Spleen (tissue), 11 donors: Measurements from ENCODE around the gene PEX5L. TPM values are rescaled to one million over a fixed set of nuclear protein-coding genes. Genes with fewer than 3 reads are reported as not detected.

Source experiments
- DNase-seq: peaks from one replicate; pipeline ENCODE4 v3.0.0-alpha.2; 2020
- H3K27ac ChIP-seq, 8 donors: fragments of 200-600 bp; sonication (generic) in 7 of 8; 1 replicate in 4 of 8; 2 replicates in 4 of 8; pipeline versions ENCODE4 v1.5.0 to v1.8.0; 2016 to 2021; ENCODE audit warnings: inconsistent platforms in 4 of 8, mild to moderate bottlenecking in 4 of 8, moderate library complexity in 1 of 8
- H3K27me3 ChIP-seq, 7 donors: fragments of 200-600 bp; sonication (generic) in 6 of 7; replicated peaks in 1 of 7; 1 replicate in 4 of 7; 2 replicates in 3 of 7; pipeline versions ENCODE4 v1.5.0 to v1.8.0; 2016 to 2021; ENCODE audit warnings: inconsistent platforms in 3 of 7, mild to moderate bottlenecking in 1 of 7
- H3K36me3 ChIP-seq, 6 donors: fragments of 200-600 bp; sonication (generic) in 5 of 6; 1 replicate in 4 of 6; 2 replicates in 2 of 6; pipeline versions ENCODE4 v1.5.0 to v1.8.0; 2016 to 2021; ENCODE audit warnings: inconsistent platforms in 2 of 6
- H3K4me1 ChIP-seq, 6 donors: fragments of 200-600 bp; sonication (generic) in 5 of 6; 1 replicate in 3 of 6; 2 replicates in 3 of 6; pipeline versions ENCODE4 v1.5.0 to v1.8.0; 2016 to 2021; ENCODE audit warnings: inconsistent platforms in 3 of 6
- H3K4me3 ChIP-seq, 8 donors: fragments of 200-600 bp; sonication (generic) in 7 of 8; 1 replicate in 4 of 8; 2 replicates in 4 of 8; pipeline versions ENCODE4 v1.5.0 to v1.8.0; 2016 to 2021; ENCODE audit warnings: inconsistent platforms in 4 of 8, mild to moderate bottlenecking in 4 of 8, moderate library complexity in 2 of 8
- H3K9me3 ChIP-seq, 8 donors: fragments of 200-600 bp; sonication (generic) in 7 of 8; 1 replicate in 4 of 8; 2 replicates in 4 of 8; pipeline versions ENCODE4 v1.5.0 to v1.8.0; 2016 to 2021; ENCODE audit warnings: inconsistent platforms in 4 of 8
- POLR2A ChIP-seq, 3 donors: fragments of 450-650 bp; IDR thresholded peaks; one replicate each; pipeline ENCODE4 v1.5.1; 2017; ENCODE audit warnings: antibody characterized with exemption in 3 of 3, mild to moderate bottlenecking in 1 of 3
- POLR2AphosphoS5 ChIP-seq, 3 donors: sonication (generic); formaldehyde crosslinking; IDR thresholded peaks; one replicate each; pipeline ENCODE4 v1.5.1; 2017; ENCODE audit warnings: antibody characterized with exemption in 3 of 3
- WGBS, 5 donors: extraction: QIAGEN DNeasy Blood & Tissue Kit in 3 of 5; methylation state at CpG; one replicate each; pipeline versions ENCODE4 v1.1.5 to v1.1.7; 2013 to 2018; 5-methylcytosine and 5-hydroxymethylcytosine counted together
- intact Hi-C: fragments of 100-400 bp; cut with DNase I; formaldehyde crosslinking; loops from one replicate; pipeline ENCODE4 v1.15.0; 2023; ENCODE audit warnings: low total_unique reads
- polyA plus RNA-seq, 3 donors: library from polyadenylated mRNA; stranded (reverse); fragments of 200-250 nt; gene quantifications; one replicate each; pipeline ENCODE4 v1.2.1, GENCODE V29; 2013
- total RNA-seq, 7 donors: library from RNA; depleted of rRNA in 3 of 7; stranded (reverse); fragments of >200 nt in 3 of 7; fragmentation: NEBNext Ultra II Directional in 4 of 7; extraction: Animal tissue kit (Norgen Biotek cat#: 25700) in 4 of 7; gene quantifications; one replicate each; pipeline versions ENCODE4 v1.1.0 to v1.2.1, GENCODE V29; 2016 to 2021
- TF ChIP-seq, protein P1 (sequence below), 11 experiments: fragments of 200-600 bp in 7 of 11; fragments of 450-650 bp in 4 of 11; sonication (generic) in 4 of 11; IDR thresholded peaks in 8 of 11; conservative IDR thresholded peaks in 3 of 11; 1 replicate in 7 of 11; 2 replicates in 4 of 11; pipeline versions ENCODE4 v1.4.0 to v1.8.0; 2016 to 2021; ENCODE audit warnings: antibody characterized with exemption in 11 of 11, inconsistent platforms in 4 of 11, mild to moderate bottlenecking in 1 of 11
- donor health status: healthy with polysubstance abuse.
- donor health status: DM: no; HTN: no; CAD: no; lungs with moderate emphysema.
- donor health status: DM: no; HTN: no; CAD: no.
- donor health status: Bipolar disorder and iron deficiency.
- donor health status: healthy.
- donor health status: DM: no; HTN: no; CAD: no.
- donor health status: DM: yes; HTN: yes; CAD: no.

PEX5L gene
- total and polyA plus RNA-seq, 10 donors, result under 0.01 to 0.55 (median 0.02) TPM; not detected in 7

GRCh38 chr3:179932674-179933073 is 104.1 kb downstream of the PEX5L start:
- WGBS, 5 donors, result 76 to 92% (median 88%) methylated on average over 1 of the region's 1 CpG
- H3K36me3 ChIP-seq, result no peaks in the 10 kb centered on the region
- TF ChIP-seq POLR2A (IDR thresholded peaks at IDR 0.05) (no peak), POLR2AphosphoS5 (IDR thresholded peaks at IDR 0.05) (no peak)
- TF ChIP-seq, protein P1, sequence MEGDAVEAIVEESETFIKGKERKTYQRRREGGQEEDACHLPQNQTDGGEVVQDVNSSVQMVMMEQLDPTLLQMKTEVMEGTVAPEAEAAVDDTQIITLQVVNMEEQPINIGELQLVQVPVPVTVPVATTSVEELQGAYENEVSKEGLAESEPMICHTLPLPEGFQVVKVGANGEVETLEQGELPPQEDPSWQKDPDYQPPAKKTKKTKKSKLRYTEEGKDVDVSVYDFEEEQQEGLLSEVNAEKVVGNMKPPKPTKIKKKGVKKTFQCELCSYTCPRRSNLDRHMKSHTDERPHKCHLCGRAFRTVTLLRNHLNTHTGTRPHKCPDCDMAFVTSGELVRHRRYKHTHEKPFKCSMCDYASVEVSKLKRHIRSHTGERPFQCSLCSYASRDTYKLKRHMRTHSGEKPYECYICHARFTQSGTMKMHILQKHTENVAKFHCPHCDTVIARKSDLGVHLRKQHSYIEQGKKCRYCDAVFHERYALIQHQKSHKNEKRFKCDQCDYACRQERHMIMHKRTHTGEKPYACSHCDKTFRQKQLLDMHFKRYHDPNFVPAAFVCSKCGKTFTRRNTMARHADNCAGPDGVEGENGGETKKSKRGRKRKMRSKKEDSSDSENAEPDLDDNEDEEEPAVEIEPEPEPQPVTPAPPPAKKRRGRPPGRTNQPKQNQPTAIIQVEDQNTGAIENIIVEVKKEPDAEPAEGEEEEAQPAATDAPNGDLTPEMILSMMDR (IDR thresholded peaks at IDR 0.05 in 8 of 11, conservative IDR thresholded peaks at IDR 0.05 in 3 of 11), result no peak
- H3K4me3 ChIP-seq, result no peak overlapping the region
- no peak overlapping the region for H3K27ac ChIP-seq
- H3K27me3 ChIP-seq, result no peaks in the 10 kb centered on the region
- H3K9me3 ChIP-seq, result no peaks in the 10 kb centered on the region
- H3K4me1 ChIP-seq, result no peaks in the 10 kb centered on the region
- no peak for DNase-seq
- intact Hi-C loops, result no loop called here

GRCh38 chr3:179929091-179929529 is 107.6 kb downstream of the PEX5L start:
- Histone ChIP-seq H3K36me3 (no peaks in the 10 kb centered on the region), H3K9me3 (no peaks in the 10 kb centered on the region), H3K27me3 (no peaks in the 10 kb centered on the region), H3K4me1 (no peaks in the 10 kb centered on the region), H3K4me3 (no peak overlapping the region), H3K27ac (no peak overlapping the region)
- WGBS, 5 donors, result 22 to 43% (median 31%) methylated on average over 1 of the region's 1 CpG
- TF ChIP-seq, protein P1 (IDR thresholded peaks at IDR 0.05 in 8 of 11, conservative IDR thresholded peaks at IDR 0.05 in 3 of 11), result peak in 8 of 11 experiments; percentile 37 to 67 (median 60)
- TF ChIP-seq POLR2AphosphoS5 (IDR thresholded peaks at IDR 0.05), result no peak
- TF ChIP-seq POLR2A (IDR thresholded peaks at IDR 0.05), result no peak
- DNase-seq, result no peak
- intact Hi-C loops, result no loop called here

DNA sequence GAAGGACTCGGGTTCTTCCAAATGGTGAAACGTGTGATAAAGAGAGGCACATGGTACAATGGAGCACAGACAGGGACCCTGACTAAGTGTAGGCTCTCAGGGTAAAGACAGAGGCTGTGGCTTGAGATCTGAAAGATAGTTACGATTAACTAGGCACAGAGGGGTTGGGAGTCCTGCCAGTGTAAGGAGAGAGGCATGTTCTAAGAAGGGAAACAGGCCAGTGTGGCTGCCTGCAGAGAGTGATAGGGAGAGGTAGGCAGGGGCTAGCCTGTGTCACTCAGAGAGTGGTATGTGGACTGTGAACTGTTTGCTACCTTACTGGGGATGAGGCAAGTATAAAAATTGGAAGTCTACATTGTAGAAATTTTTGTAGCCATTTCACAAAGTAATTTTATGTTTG is 109.5 kb downstream of the PEX5L start:
- no peak for DNase-seq
- Histone ChIP-seq H3K27me3 (peaks cover 0 to 5% (median 0%) of the 10 kb centered on the region in 7 donors), H3K27ac (no peak overlapping the region), H3K4me3 (no peak overlapping the region), H3K4me1 (no peaks in the 10 kb centered on the region), H3K9me3 (no peaks in the 10 kb centered on the region), H3K36me3 (no peaks in the 10 kb centered on the region)
- TF ChIP-seq, protein P1 (IDR thresholded peaks at IDR 0.05 in 8 of 11, conservative IDR thresholded peaks at IDR 0.05 in 3 of 11), result no peak
- TF ChIP-seq POLR2AphosphoS5 (IDR thresholded peaks at IDR 0.05), result no peak
- TF ChIP-seq POLR2A (IDR thresholded peaks at IDR 0.05), result no peak
- 72 to 85% (median 76%) methylated on average over 3 of the region's 3 CpGs for WGBS, 5 donors
- intact Hi-C loops, result no loop called here

DNA sequence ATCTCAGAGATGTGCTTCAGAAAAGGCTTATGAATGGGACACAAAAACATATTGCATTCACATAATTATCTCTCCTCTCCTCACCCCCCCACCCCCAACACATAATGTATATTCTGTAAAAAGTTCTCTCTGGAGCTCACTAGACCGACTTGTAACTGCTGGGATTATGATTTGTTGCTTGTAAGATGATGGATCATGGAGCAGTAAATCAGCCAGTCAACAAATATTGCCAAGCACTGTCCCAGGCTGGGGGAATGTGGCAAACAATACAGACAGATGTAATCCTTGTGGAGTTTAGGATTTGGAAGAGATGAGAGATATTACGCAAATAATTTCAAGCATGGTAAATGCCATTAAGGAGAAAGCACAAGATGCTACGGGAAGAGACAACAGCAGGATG is 114.8 kb downstream of the PEX5L start:
- no peak for DNase-seq
- TF ChIP-seq POLR2A (IDR thresholded peaks at IDR 0.05) (no peak), POLR2AphosphoS5 (IDR thresholded peaks at IDR 0.05) (no peak)
- TF ChIP-seq, protein P1 (IDR thresholded peaks at IDR 0.05 in 8 of 11, conservative IDR thresholded peaks at IDR 0.05 in 3 of 11), result no peak
- H3K36me3 ChIP-seq, result no peaks in the 10 kb centered on the region
- intact Hi-C loops, result no loop called here
- peaks cover 0 to 5% (median 0%) of the 10 kb centered on the region in 7 donors for H3K27me3 ChIP-seq
- no peak overlapping the region for H3K4me3 ChIP-seq
- no peaks in the 10 kb centered on the region for H3K4me1 ChIP-seq
- no peak overlapping the region for H3K27ac ChIP-seq
- WGBS, 5 donors, result 57 to 76% (median 64%) methylated on average over 3 of the region's 3 CpGs
- H3K9me3 ChIP-seq, result no peaks in the 10 kb centered on the region
